SH-SY5Y (cell line): ENCODE measurements around the gene OR5I1.

ENCODE experiments used
- GATA2 ChIP-seq: IDR thresholded peaks from 2 replicates; pipeline ENCODE4 v1.6.1; 2011; ENCODE audit warnings: mild to moderate bottlenecking, low read depth, low read length
- GATA3 ChIP-seq: IDR thresholded peaks from 2 replicates; pipeline ENCODE4 v1.6.1; 2011; ENCODE audit warnings: low read depth, mild to moderate bottlenecking, low read length, moderate library complexity

GRCh38 chr11:55914482-55914881 lies 21.7 kb downstream of the OR5I1 start, which contains the start of gene OR5W2:
- TF ChIP-seq GATA3 (no peak), GATA2 (no peak)
